ENCODE data around the gene WWC2. TPM values are rescaled to one million over a fixed set of nuclear protein-coding genes. Genes with fewer than 3 reads are reported as not detected.

The WWC2 gene
- total RNA-seq, 2 experiments from 2014 or later: 0.91 to 1.2 TPM

DNA sequence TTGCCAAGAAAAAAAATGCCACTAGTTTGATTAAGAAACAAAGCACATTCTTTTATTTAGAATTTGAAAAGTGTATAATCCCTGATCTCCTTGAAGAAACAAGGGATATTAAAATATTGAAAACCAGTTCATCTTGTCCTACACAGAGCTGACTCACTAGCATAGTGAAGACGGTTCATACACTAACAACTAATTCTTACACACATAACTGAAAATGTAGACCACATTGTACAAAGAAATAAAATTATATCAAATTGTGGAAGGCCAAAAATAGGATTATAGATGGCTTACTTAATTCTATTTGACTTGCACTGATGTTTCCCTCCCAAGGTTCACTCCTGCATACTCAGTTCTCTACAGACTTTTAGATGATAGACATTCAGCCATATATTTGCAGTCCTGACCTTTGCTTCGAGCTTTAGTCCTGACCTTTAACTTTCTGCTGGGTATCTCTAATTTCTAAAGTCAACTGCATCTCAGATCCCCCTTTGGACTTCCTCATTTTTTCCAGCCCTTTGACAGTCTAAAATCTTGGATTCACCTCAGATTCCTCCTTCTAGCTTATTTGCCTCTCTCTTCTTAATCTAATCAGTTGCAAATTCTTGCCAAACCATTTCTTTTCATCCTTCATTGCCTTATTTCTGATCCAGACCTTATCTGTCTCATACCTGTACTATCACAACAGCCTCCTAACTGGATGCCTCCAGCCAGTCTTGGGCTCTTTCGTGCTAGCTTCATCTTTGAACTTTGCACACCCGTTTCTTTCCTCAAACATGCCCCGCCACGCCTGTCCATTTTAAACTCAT, 4.5 kb upstream of the WWC2 start:
- DNase-seq (no peak), ATAC-seq (ENCODE audit: low read depth) (no peak)
- Mint-ChIP-seq H3K27ac (no peak overlapping the region), H3K4me1 (peaks cover 3% of the 10 kb centered on the region), H3K36me3 (no peaks in the 10 kb centered on the region), H3K9me3 (peaks cover under 1% of the 10 kb centered on the region), H3K27me3 (peaks cover 38% of the 10 kb centered on the region), H3K4me3 (no peak overlapping the region)
- POLR2A ChIA-PET: no interaction called here

DNA sequence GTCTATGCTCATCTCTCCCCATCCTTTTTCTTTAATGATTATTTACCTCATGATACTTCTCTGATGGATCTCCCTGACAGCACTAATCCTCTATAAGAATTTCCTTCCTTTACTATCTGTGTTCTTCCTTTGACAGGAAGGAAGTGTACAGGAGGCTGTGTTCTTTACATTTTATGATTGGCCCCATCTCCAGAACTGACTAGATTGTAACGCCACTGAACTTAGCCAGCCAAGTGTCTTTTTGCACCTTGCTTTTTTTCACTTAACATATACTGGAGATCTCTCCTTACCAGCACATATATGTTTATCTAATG, 3.9 kb upstream of the WWC2 start:
- Mint-ChIP-seq H3K9me3 (no peaks in the 10 kb centered on the region), H3K4me1 (peaks cover 3% of the 10 kb centered on the region), H3K4me3 (no peak overlapping the region), H3K36me3 (no peaks in the 10 kb centered on the region), H3K27ac (no peak overlapping the region), H3K27me3 (peaks cover 38% of the 10 kb centered on the region)
- no peak for ATAC-seq (ENCODE audit: low read depth)
- no peak for DNase-seq
- POLR2A ChIA-PET: no interaction called here

- no peak overlapping the region for H3K4me3 Mint-ChIP-seq
- H3K27ac Mint-ChIP-seq: no peak overlapping the region
- H3K36me3 Mint-ChIP-seq: no peaks in the 10 kb centered on the region
- no peaks in the 10 kb centered on the region for H3K9me3 Mint-ChIP-seq
- H3K27me3 Mint-ChIP-seq: peaks cover 51% of the 10 kb centered on the region
- peaks cover 3% of the 10 kb centered on the region for H3K4me1 Mint-ChIP-seq
- POLR2A ChIA-PET: interaction anchor here (1.2 kb wide), 1 partner anchor 178 kb away, joined by 3 read pairs; no protein-coding TSS in a partner anchor
- ATAC-seq (ENCODE audit: low read depth): no peak
- no peak for DNase-seq
Measured at GRCh38 chr4:183096276-183096965, 2.6 kb upstream of the WWC2 start.

GRCh38 chr4:183097231-183098018, 1.6 kb upstream of the WWC2 start:
- H3K27me3 Mint-ChIP-seq: peaks cover 58% of the 10 kb centered on the region
- POLR2A ChIA-PET: interaction anchor here (0.6 to 1.1 kb wide), 2 partner anchors 81 to 179 kb away, joined by 3 read pairs; no protein-coding TSS in a partner anchor

DNA sequence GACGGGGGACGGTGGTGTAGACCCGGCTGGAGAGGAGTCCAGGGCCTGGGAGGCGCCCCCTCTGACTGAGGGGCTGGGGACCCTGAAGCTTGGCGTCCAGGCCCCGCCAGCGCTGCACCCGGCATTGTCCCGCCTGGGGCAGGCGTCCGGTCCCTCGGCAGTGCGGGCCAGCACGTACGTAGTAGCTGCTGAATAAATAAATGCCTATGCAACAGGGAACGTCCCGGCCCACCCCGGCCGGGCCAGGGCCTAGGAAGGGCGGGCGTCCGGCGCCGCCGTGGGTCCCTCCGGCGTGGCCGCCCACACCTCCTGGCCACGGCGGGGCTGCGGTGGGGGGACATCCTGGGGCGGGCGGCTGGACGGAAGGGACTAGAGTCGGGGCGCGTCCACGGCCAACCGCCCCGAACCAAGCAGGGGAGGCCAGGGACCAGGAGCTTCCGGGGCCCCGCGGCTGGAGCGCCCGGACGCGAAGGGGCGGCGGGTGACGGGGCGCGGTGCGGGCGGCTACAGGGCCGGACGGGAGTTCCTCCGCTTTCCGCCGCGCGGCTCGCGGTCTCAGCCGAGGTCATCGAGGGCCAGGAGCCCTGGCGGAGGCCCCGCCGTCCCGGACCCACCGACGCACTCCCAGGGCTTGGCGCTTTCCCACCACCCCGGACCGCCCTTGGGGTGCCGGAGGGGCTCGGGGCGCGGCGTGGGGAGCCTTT, 886 bp upstream of the WWC2 start:
- ATAC-seq (ENCODE audit: low read depth): peak; percentile 23
- POLR2A ChIA-PET: interaction anchor here (1.1 kb wide), 1 partner anchor 180 kb away, joined by 3 read pairs; no protein-coding TSS in a partner anchor
- no peaks in the 10 kb centered on the region for H3K36me3 Mint-ChIP-seq
- DNase-seq: peak; percentile 53
- no peak overlapping the region for H3K27ac Mint-ChIP-seq
- H3K4me1 Mint-ChIP-seq: peaks cover 3% of the 10 kb centered on the region
- H3K27me3 Mint-ChIP-seq: peaks cover 63% of the 10 kb centered on the region
- H3K4me3 Mint-ChIP-seq: peak overlapping the region; percentile 58
- no peaks in the 10 kb centered on the region for H3K9me3 Mint-ChIP-seq

More at GRCh38 chr4:183097231-183098018, 1.6 kb upstream of the WWC2 start:
- no peaks in the 10 kb centered on the region for H3K9me3 Mint-ChIP-seq
- ATAC-seq (ENCODE audit: low read depth) (no peak), DNase-seq (peak; percentile 35)
- H3K27ac Mint-ChIP-seq: no peak overlapping the region
- H3K4me3 Mint-ChIP-seq: peak overlapping the region; percentile 25
- H3K36me3 Mint-ChIP-seq: no peaks in the 10 kb centered on the region
- peaks cover 3% of the 10 kb centered on the region for H3K4me1 Mint-ChIP-seq

DNA sequence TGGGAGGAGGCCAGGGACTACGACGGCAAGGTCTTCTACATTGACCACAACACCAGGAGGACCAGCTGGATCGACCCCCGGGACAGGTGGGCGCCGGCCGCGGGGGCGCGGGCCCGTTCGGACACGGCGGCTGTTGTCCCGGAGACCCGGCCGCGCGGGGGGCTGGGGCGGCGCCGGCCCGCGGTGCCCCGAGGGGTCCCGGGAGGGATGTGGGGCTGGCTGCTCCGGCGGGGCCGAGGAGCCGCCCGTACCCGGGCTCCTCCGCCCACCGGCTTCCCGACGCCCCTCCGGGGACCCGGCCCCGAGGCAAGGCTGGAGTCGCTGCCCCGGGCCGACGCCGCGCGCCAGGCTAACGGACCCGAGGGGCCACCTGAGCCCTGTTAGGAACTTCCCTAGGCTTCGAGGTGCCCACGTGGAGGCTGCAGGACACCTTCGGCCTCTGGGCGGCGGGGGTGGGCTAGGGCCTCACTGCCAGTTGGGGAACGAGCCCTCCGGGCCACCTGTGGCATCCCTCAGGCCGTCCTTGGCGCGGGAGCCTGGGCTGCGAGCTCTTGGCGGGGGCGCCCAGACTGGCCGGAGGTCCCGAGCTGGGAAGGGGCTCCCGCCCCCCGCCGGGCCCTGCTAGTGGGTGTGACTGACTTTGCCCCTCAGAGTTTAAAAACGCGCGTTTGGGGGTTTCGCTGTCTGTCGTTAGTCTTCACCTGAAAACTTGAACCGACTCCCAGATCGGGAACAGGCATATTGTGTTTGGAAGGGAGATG, 660 bp downstream of the WWC2 start:
- H3K9me3 Mint-ChIP-seq: no peaks in the 10 kb centered on the region
- peak; percentile 40 for DNase-seq
- ATAC-seq (ENCODE audit: low read depth): peak; percentile 16
- no peaks in the 10 kb centered on the region for H3K36me3 Mint-ChIP-seq
- H3K27me3 Mint-ChIP-seq: peaks cover 61% of the 10 kb centered on the region
- H3K4me1 Mint-ChIP-seq: peaks cover 3% of the 10 kb centered on the region
- peak overlapping the region; percentile 44 for H3K4me3 Mint-ChIP-seq
- no peak overlapping the region for H3K27ac Mint-ChIP-seq
- POLR2A ChIA-PET: no interaction called here

GRCh38 chr4:183100298-183100599, 1.2 kb downstream of the WWC2 start:
- Mint-ChIP-seq H3K9me3 (no peaks in the 10 kb centered on the region), H3K4me1 (no peaks in the 10 kb centered on the region), H3K4me3 (peak overlapping the region; percentile 44), H3K27ac (no peak overlapping the region), H3K36me3 (no peaks in the 10 kb centered on the region), H3K27me3 (peaks cover 56% of the 10 kb centered on the region)
- ATAC-seq (ENCODE audit: low read depth) (no peak), DNase-seq (no peak)
- POLR2A ChIA-PET: no interaction called here

- Mint-ChIP-seq H3K9me3 (no peaks in the 10 kb centered on the region), H3K4me3 (no peak overlapping the region), H3K27me3 (peaks cover 53% of the 10 kb centered on the region), H3K36me3 (no peaks in the 10 kb centered on the region), H3K27ac (no peak overlapping the region), H3K4me1 (no peaks in the 10 kb centered on the region)
- ATAC-seq (ENCODE audit: low read depth) (no peak), DNase-seq (no peak)
- POLR2A ChIA-PET: no interaction called here
Measured at GRCh38 chr4:183100827-183101226, 1.8 kb downstream of the WWC2 start.

GRCh38 chr4:183101956-183102480, 3.0 kb downstream of the WWC2 start:
- no peaks in the 10 kb centered on the region for H3K9me3 Mint-ChIP-seq
- ATAC-seq (ENCODE audit: low read depth): no peak
- H3K27ac Mint-ChIP-seq: no peak overlapping the region
- H3K4me3 Mint-ChIP-seq: no peak overlapping the region
- POLR2A ChIA-PET: no interaction called here
- peaks cover 43% of the 10 kb centered on the region for H3K27me3 Mint-ChIP-seq
- DNase-seq: no peak
- no peaks in the 10 kb centered on the region for H3K36me3 Mint-ChIP-seq
- H3K4me1 Mint-ChIP-seq: no peaks in the 10 kb centered on the region

DNA sequence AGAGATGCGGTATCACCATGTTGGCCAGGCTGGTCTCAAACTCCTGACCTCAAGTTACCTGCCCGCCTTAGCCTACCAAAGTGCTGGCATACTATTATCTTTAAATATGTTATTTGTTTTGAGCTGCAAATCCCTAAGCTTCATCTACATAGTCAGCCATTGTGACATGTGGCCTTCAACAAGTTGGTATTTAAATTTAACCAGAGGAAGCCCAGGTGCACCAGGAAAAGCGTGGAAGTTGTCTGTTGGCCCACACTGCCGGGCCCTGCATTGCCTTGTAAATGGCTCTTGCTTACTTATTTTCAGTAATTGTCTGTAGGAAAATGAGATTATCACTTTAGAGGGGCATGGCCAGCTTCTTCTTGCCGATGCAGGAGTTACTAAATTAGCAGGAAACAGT, 6.0 kb downstream of the WWC2 start:
- Mint-ChIP-seq H3K4me1 (no peaks in the 10 kb centered on the region), H3K4me3 (no peak overlapping the region), H3K27ac (no peak overlapping the region), H3K36me3 (no peaks in the 10 kb centered on the region), H3K9me3 (no peaks in the 10 kb centered on the region), H3K27me3 (peaks cover 35% of the 10 kb centered on the region)
- no peak for ATAC-seq (ENCODE audit: low read depth)
- POLR2A ChIA-PET: no interaction called here
- no peak for DNase-seq

GRCh38 chr4:183106839-183107238, 7.8 kb downstream of the WWC2 start:
- POLR2A ChIA-PET: no interaction called here
- Mint-ChIP-seq H3K4me1 (no peaks in the 10 kb centered on the region), H3K27ac (no peak overlapping the region), H3K4me3 (no peak overlapping the region), H3K27me3 (peaks cover 17% of the 10 kb centered on the region), H3K36me3 (no peaks in the 10 kb centered on the region), H3K9me3 (no peaks in the 10 kb centered on the region)
- DNase-seq: no peak
- ATAC-seq (ENCODE audit: low read depth): no peak

DNA sequence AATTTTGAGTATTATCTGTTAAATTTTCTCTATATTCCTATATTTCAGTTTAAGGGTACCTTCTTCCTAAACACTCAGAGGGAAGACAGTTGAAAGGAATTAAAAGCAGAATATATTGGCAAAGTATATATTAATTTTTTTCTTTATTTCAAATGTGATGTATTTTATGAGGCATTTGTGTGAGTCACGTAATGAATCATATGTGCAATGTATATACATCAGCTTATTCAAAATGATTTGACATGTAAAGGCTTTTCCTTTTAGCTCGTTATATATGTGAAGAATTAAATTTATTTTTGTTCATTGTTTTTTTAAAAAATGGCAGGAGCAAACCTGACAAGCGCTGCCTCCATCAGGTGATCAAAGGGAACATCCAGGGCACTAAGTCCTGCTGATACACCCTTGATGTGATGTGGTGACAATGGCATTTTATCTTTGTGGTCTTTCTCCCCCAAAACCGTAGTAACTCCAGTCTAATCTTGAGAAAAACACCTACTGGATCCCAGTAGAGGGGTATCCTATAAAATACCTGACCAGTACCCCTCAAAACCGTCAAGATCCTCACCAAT, 8.9 kb downstream of the WWC2 start:
- ATAC-seq (ENCODE audit: low read depth): no peak
- peaks cover 8% of the 10 kb centered on the region for H3K27me3 Mint-ChIP-seq
- DNase-seq: no peak
- no peak overlapping the region for H3K27ac Mint-ChIP-seq
- no peaks in the 10 kb centered on the region for H3K36me3 Mint-ChIP-seq
- POLR2A ChIA-PET: no interaction called here
- no peaks in the 10 kb centered on the region for H3K4me1 Mint-ChIP-seq
- H3K9me3 Mint-ChIP-seq: no peaks in the 10 kb centered on the region
- H3K4me3 Mint-ChIP-seq: no peak overlapping the region
